GM12878 (cell line): ENCODE measurements around the gene MPRIP. TPM values are rescaled to one million over a fixed set of nuclear protein-coding genes. Genes with fewer than 3 reads are reported as not detected.
"Not testable (repeated sequence)": the region's sequence is repeated elsewhere in the genome, so short reads cannot be mapped to it uniquely, and the experiment has no call there.

Experiments used
- ATAC-seq: fragments of 200-7000 bp; cut with Tn5 transposase; 3 replicates; pipeline ENCODE4 v1.9.1; 2020; ENCODE audit warnings: mild to moderate bottlenecking, moderate library complexity
- BruUV-seq: library from RNA; stranded (reverse); fragments of 400-500 nt; replicated peaks from 2 replicates; lab custom pipeline; 2021; lab: Mats Ljungman, UMichigan
- CTCF ChIA-PET: fragments of 300-600 bp; sonication (Branson Sonifier 250); formaldehyde crosslinking; extraction: SDS; loops from one replicate; lab custom pipeline; 2021; ENCODE audit warnings: inconsistent platforms; lab: Yijun Ruan, JAX
- POLR2A ChIA-PET: fragments of 350-600 bp; formaldehyde crosslinking; extraction: SDS; loops from one replicate; lab custom pipeline; 2021; ENCODE audit warnings: inconsistent platforms; lab: Charles Lee
- RAD21 ChIA-PET: fragments of 300-600 bp; sonication (Branson Sonifier 250); formaldehyde crosslinking; loops from one replicate; lab custom pipeline; 2023; ENCODE audit warnings: antibody characterized with exemption; ENCODE audit not compliant: unreplicated experiment; lab: Charles Lee
- SMC1A ChIA-PET: fragments of 300-600 bp; sonication (Branson Sonifier 250); formaldehyde crosslinking; loops from one replicate; lab custom pipeline; 2023; ENCODE audit not compliant: unreplicated experiment, uncharacterized antibody; lab: Charles Lee
- DNase-seq: peaks from one replicate; pipeline ENCODE4 v3.0.0-alpha.2; 2011; ENCODE audit warnings: low read depth, low spot score
- FAIRE-seq: peaks from 3 replicates; lab custom pipeline; 2011; peaks lifted over from hg19 to GRCh38; lab: Jason Lieb, UNC
- H2AFZ ChIP-seq: 2 replicates; pipeline ENCODE4 v1.6.0; 2011; ENCODE audit warnings: low read depth, low read length, control low read depth; ENCODE audit not compliant: control insufficient read depth
- H3K27ac ChIP-seq: 2 replicates; pipeline ENCODE4 v1.5.1; 2011; ENCODE audit warnings: control low read depth; ENCODE audit not compliant: control insufficient read depth, insufficient read depth
- H3K27me3 ChIP-seq, 2 experiments: replicated peaks in 1 of 2; 2 replicates each; pipeline versions ENCODE4 v1.6.0 to v1.6.1; 2011; ENCODE audit warnings: low read length in 1 of 2; ENCODE audit not compliant: control insufficient read depth in 2 of 2, insufficient read depth in 2 of 2
- H3K36me3 ChIP-seq, 2 experiments: 2 replicates each; pipeline ENCODE4 v1.5.1; 2011; ENCODE audit warnings: low read length in 1 of 2; ENCODE audit not compliant: control insufficient read depth in 2 of 2, insufficient read depth in 2 of 2
- H3K4me1 ChIP-seq: 2 replicates; pipeline ENCODE4 v1.6.1; 2011; ENCODE audit warnings: mild to moderate bottlenecking, low read length, moderate library complexity, mixed read lengths; ENCODE audit not compliant: control insufficient read depth, insufficient read depth
- H3K4me2 ChIP-seq: 2 replicates; pipeline ENCODE4 v1.6.0; 2011; ENCODE audit warnings: control low read depth; ENCODE audit not compliant: control insufficient read depth, insufficient read depth
- H3K4me3 ChIP-seq: fragments of 200-600 bp; sonication (generic); 2 replicates; pipeline ENCODE4 v1.5.1; 2016
- H3K79me2 ChIP-seq: 2 replicates; pipeline ENCODE4 v1.6.0; 2011; ENCODE audit warnings: low read length; ENCODE audit not compliant: control insufficient read depth, insufficient read depth
- H3K9ac ChIP-seq: 2 replicates; pipeline ENCODE4 v1.8.0; 2011; ENCODE audit warnings: low read length, control low read depth, mixed read lengths; ENCODE audit not compliant: control insufficient read depth, insufficient read depth
- H3K9me3 ChIP-seq: replicated peaks from 3 replicates; pipeline ENCODE4 v1.5.1; 2011; ENCODE audit warnings: mild to moderate bottlenecking, low read length; ENCODE audit not compliant: control insufficient read depth, insufficient read depth
- H4K20me1 ChIP-seq: 2 replicates; pipeline ENCODE4 v1.6.0; 2011; ENCODE audit not compliant: control insufficient read depth, insufficient read depth
- CEBPB ChIP-seq, 2 experiments: fragments of 150-350 bp in 1 of 2; IDR thresholded peaks; 2 replicates each; pipeline ENCODE4 v1.6.1; 2012 to 2014; ENCODE audit warnings: low read depth in 2 of 2, low read length in 2 of 2, borderline replicate concordance in 1 of 2, inconsistent platforms in 1 of 2
- EP300 ChIP-seq, 2 experiments: fragments of 150-350 bp in 1 of 2; IDR thresholded peaks; 2 replicates each; pipeline ENCODE4 v1.6.1; 2011 to 2012; ENCODE audit warnings: low read depth in 2 of 2, low read length in 2 of 2, borderline replicate concordance in 1 of 2, improper control_type of control experiment in 1 of 2, inconsistent platforms in 1 of 2; ENCODE audit not compliant: control insufficient read depth in 1 of 2
- IKZF1 ChIP-seq: fragments of 450-650 bp; conservative IDR thresholded peaks from 2 replicates; pipeline ENCODE4 v1.6.1; 2017; ENCODE audit warnings: antibody characterized with exemption, mild to moderate bottlenecking
- PML ChIP-seq: IDR thresholded peaks from 2 replicates; pipeline ENCODE4 v1.6.1; 2012; ENCODE audit warnings: low read length, inconsistent platforms
- RB1 ChIP-seq: fragments of 450-650 bp; formaldehyde crosslinking; IDR thresholded peaks from 2 replicates; pipeline ENCODE4 v1.6.1; 2017; ENCODE audit warnings: mild to moderate bottlenecking, borderline replicate concordance
- SMARCA5 ChIP-seq: fragments of 450-650 bp; IDR thresholded peaks from 2 replicates; pipeline ENCODE4 v1.6.1; 2017; ENCODE audit warnings: mild to moderate bottlenecking
- SREBF2 ChIP-seq: IDR thresholded peaks from 2 replicates; pipeline ENCODE4 v1.6.1; 2012; ENCODE audit warnings: mild to moderate bottlenecking, low read length
- STAT1 ChIP-seq: fragments of 450-650 bp; conservative IDR thresholded peaks from 2 replicates; pipeline ENCODE4 v1.6.1; 2014; ENCODE audit warnings: antibody characterized with exemption, mild to moderate bottlenecking
- TARDBP ChIP-seq: IDR thresholded peaks from 2 replicates; pipeline ENCODE4 v1.6.1; 2016; ENCODE audit warnings: borderline replicate concordance
- TCF12 ChIP-seq: IDR thresholded peaks from 2 replicates; pipeline ENCODE4 v1.6.1; 2011; ENCODE audit warnings: low read depth, mild to moderate bottlenecking, low read length
- YY1 ChIP-seq: IDR thresholded peaks from 2 replicates; pipeline ENCODE4 v1.6.1; 2011; ENCODE audit warnings: low read depth, mild to moderate bottlenecking, low read length
- ZNF207 ChIP-seq: fragments of 450-650 bp; IDR thresholded peaks from 2 replicates; pipeline ENCODE4 v1.6.1; 2014; ENCODE audit warnings: antibody characterized with exemption, mild to moderate bottlenecking, borderline replicate concordance
- WGBS: methylation state at CpG from one replicate; pipeline ENCODE4 v1.1.6; 2016; ENCODE audit warnings: low lambda C conversion rate; ENCODE audit not compliant: insufficient replicate concordance, insufficient coverage; ENCODE audit errors: missing lambda C conversion rate; 5-methylcytosine and 5-hydroxymethylcytosine counted together
- in situ Hi-C: fragments of 300-500 bp; cut with MboI; formaldehyde crosslinking; loops from 9 replicates; pipeline ENCODE4 v1.14.3; 2018; ENCODE audit warnings: mixed read lengths
- intact Hi-C: fragments of 100-400 bp; cut with micrococcal nuclease; formaldehyde crosslinking; loops from one replicate; pipeline ENCODE4 v1.14.2; 2022; ENCODE audit not compliant: unreplicated experiment
- polyA plus RNA-seq, 11 experiments: library from polyadenylated mRNA; depleted of rRNA in 4 of 11; unstranded in 6 of 11; stranded (reverse) in 5 of 11; fragments of >200 nt; fragmentation: Nextera tagmentation in 4 of 11; fragmentation: Illumina TruSeq in 1 of 11; extraction: Ambion mirVana in 4 of 11; extraction: Trizol in 1 of 11; gene quantifications; 1 replicate in 1 of 11; 2 replicates in 10 of 11; pipeline versions ENCODE4 v1.2.1 to v1.2.3, GENCODE V29; 2011 to 2016; ENCODE audit warnings: inconsistent platforms in 2 of 11, missing spikeins in 2 of 11, low read depth in 1 of 11
- total RNA-seq, 4 experiments: library from RNA; depleted of rRNA in 3 of 4; stranded (reverse); fragments of >200 nt in 3 of 4; fragmentation: Illumina TruSeq in 1 of 4; extraction: Trizol in 1 of 4; gene quantifications; 2 replicates each; pipeline versions ENCODE4 v1.2.1 to v1.2.3, GENCODE V29; 2013 to 2021

MPRIP gene
- total and polyA plus RNA-seq, 10 of the 15 experiments (the other 5 are each of a cell fraction or from before 2014, with no cell fraction given): 16.5 to 168 (median 71.7) TPM

- TF ChIP-seq SREBF2: no peak
- no peak for TF ChIP-seq TCF12
Measured at GRCh38 chr17:17157041-17157440, 114.8 kb downstream of the MPRIP start (continued).

GRCh38 chr17:17158506-17158905 lies 116.2 kb downstream of the MPRIP start:
- H4K20me1 ChIP-seq, in situ Hi-C loops, FAIRE-seq, intact Hi-C loops, H3K27me3 ChIP-seq, POLR2A ChIA-PET, H3K4me3 ChIP-seq, ATAC-seq, BruUV-seq, H3K4me2 ChIP-seq, SMC1A ChIA-PET, H3K27ac ChIP-seq, CTCF ChIA-PET, H3K9ac ChIP-seq, H3K4me1 ChIP-seq, DNase-seq, H2AFZ ChIP-seq, H3K9me3 ChIP-seq, RAD21 ChIA-PET, H3K79me2 ChIP-seq: not testable (repeated sequence)
- WGBS: 98% methylated on average over 33 of the region's 33 CpGs
- H3K36me3 ChIP-seq: peaks cover 25 to 28% of the 10 kb centered on the region in 2 experiments

GRCh38 chr17:17159571-17159970 lies 117.3 kb downstream of the MPRIP start:
- Histone ChIP-seq H3K4me1 (no peaks in the 10 kb centered on the region), H3K4me2 (no peak overlapping the region), H3K36me3 (peaks cover 24 to 28% of the 10 kb centered on the region in 2 experiments; a peak in 3 of 4 replicates), H4K20me1 (no peaks in the 10 kb centered on the region), H3K79me2 (no peaks in the 10 kb centered on the region), H3K27ac (no peak overlapping the region), H3K9ac (no peak overlapping the region), H3K4me3 (no peak overlapping the region), H2AFZ (no peak overlapping the region), H3K27me3 (no peaks in the 10 kb centered on the region), H3K9me3 (no peaks in the 10 kb centered on the region)
- CTCF ChIA-PET: interaction anchor here (0.7 kb wide), 1 partner anchor 41 kb away, joined by 3 read pairs; no protein-coding TSS in a partner anchor
- RAD21 ChIA-PET: no interaction called here
- ATAC-seq (no peak), DNase-seq (no peak), FAIRE-seq (no peak)
- SMC1A ChIA-PET: interaction anchor here (1.5 kb wide), 1 partner anchor 9 kb away, joined by 4 read pairs; no protein-coding TSS in a partner anchor
- in situ Hi-C loops: no loop called here
- POLR2A ChIA-PET: no interaction called here
- 97% methylated on average over 4 of the region's 4 CpGs for WGBS
- TF ChIP-seq IKZF1 (no peak), PML (no peak), ZNF207 (no peak), STAT1 (no peak), EP300 (IDR thresholded peaks at IDR 0.05; ENCODE audit: borderline replicate concordance in 1 of 2, control insufficient read depth in 1 of 2, low read depth in 2 of 2, low read length in 2 of 2) (no peak), SMARCA5 (no peak), TARDBP (no peak), CEBPB (IDR thresholded peaks at IDR 0.05; ENCODE audit: borderline replicate concordance in 1 of 2, low read depth in 2 of 2, low read length in 2 of 2) (no peak), RB1 (no peak), YY1 (no peak)
- TF ChIP-seq, all 136 proteins: peak for 0
- no TSS peak for BruUV-seq
- intact Hi-C loops: no loop called here
